Fibroblast of lung (primary cell): Measurements from ENCODE around the gene NDUFAF8. TPM values are rescaled to one million over a fixed set of nuclear protein-coding genes. Genes with fewer than 3 reads are reported as not detected.

Source experiments
- DNase-seq, 2 donors: peaks; one replicate each; pipeline versions ENCODE4 v3.0.0 to v3.0.0-alpha.2; 2010; ENCODE audit warnings: low read depth in 2 of 2
- H2AFZ ChIP-seq: 2 replicates; pipeline ENCODE4 v1.5.1; 2012; ENCODE audit warnings: low read length, control low read depth, inconsistent platforms
- H3K27ac ChIP-seq: 2 replicates; pipeline ENCODE4 v1.5.1; 2011; ENCODE audit warnings: low read length, control low read depth; ENCODE audit not compliant: insufficient read depth
- H3K27me3 ChIP-seq: 2 replicates; pipeline ENCODE4 v1.5.1; 2011; ENCODE audit warnings: mild to moderate bottlenecking, low read length; ENCODE audit not compliant: control insufficient read depth, insufficient read depth
- H3K36me3 ChIP-seq: 2 replicates; pipeline ENCODE4 v1.5.1; 2011; ENCODE audit warnings: low read length; ENCODE audit not compliant: control insufficient read depth, insufficient read depth
- H3K4me1 ChIP-seq: 2 replicates; pipeline ENCODE4 v1.5.1; 2011; ENCODE audit warnings: low read length; ENCODE audit not compliant: control insufficient read depth, insufficient read depth; ENCODE audit errors: extremely low read depth
- H3K4me2 ChIP-seq: 2 replicates; pipeline ENCODE4 v1.5.1; 2011; ENCODE audit warnings: low read length, control low read depth; ENCODE audit not compliant: insufficient read depth; ENCODE audit errors: extremely low read depth
- H3K4me3 ChIP-seq, 4 experiments: fragments of 200-600 bp in 1 of 4; sonication (generic) in 1 of 4; replicated peaks in 1 of 4; 2 replicates each; pipeline ENCODE4 v1.5.1; 2011 to 2016; ENCODE audit warnings: low read length in 4 of 4, low read depth in 3 of 4, mild to moderate bottlenecking in 3 of 4, control low read depth in 2 of 4, inconsistent platforms in 1 of 4, mixed read lengths in 1 of 4; ENCODE audit not compliant: insufficient read depth in 1 of 4; ENCODE audit errors: control extremely low read depth in 1 of 4
- H3K79me2 ChIP-seq: 2 replicates; pipeline ENCODE4 v1.5.1; 2012; ENCODE audit warnings: mild to moderate bottlenecking, low read length, inconsistent platforms; ENCODE audit not compliant: control insufficient read depth, insufficient read depth
- H3K9ac ChIP-seq: 2 replicates; pipeline ENCODE4 v1.5.1; 2011; ENCODE audit warnings: mild to moderate bottlenecking, low read length, control low read depth; ENCODE audit not compliant: insufficient read depth
- H3K9me3 ChIP-seq: 2 replicates; pipeline ENCODE4 v1.5.1; 2012; ENCODE audit warnings: low read depth, low read length; ENCODE audit not compliant: control insufficient read depth, insufficient read depth
- H4K20me1 ChIP-seq: 2 replicates; pipeline ENCODE4 v1.5.1; 2011; ENCODE audit warnings: low read length; ENCODE audit not compliant: control insufficient read depth, insufficient read depth; ENCODE audit errors: extremely low read depth
- EZH2 ChIP-seq: IDR thresholded peaks from 2 replicates; pipeline ENCODE4 v1.5.1; 2012; ENCODE audit warnings: low read length, control low read depth, mild to moderate bottlenecking; ENCODE audit errors: missing control alignments
- polyA plus RNA-seq, 2 donors: library from polyadenylated mRNA; depleted of rRNA in 1 of 2; stranded (reverse) in 1 of 2; unstranded in 1 of 2; fragments of >200 nt; gene quantifications; 2 replicates each; pipeline ENCODE4 v1.2.1, GENCODE V29; 2011 to 2012; ENCODE audit warnings: missing spikeins in 1 of 2
- total RNA-seq: library from RNA; depleted of rRNA; stranded (reverse); fragments of >200 nt; gene quantifications from 2 replicates; pipeline ENCODE4 v1.2.1, GENCODE V29; 2014
- TF ChIP-seq, protein P1 (sequence below), 2 donors: IDR thresholded peaks in 1 of 2; conservative IDR thresholded peaks in 1 of 2; 1 replicate in 1 of 2; 2 replicates in 1 of 2; pipeline ENCODE4 v1.5.1; 2011 to 2012; ENCODE audit warnings: low read length in 2 of 2, control low read depth in 1 of 2, inconsistent platforms in 1 of 2, low read depth in 1 of 2, mild to moderate bottlenecking in 1 of 2

Gene NDUFAF8
- total and polyA plus RNA-seq, 2 donors (not counting 1 experiment from before 2014, with no cell fraction given): 41.9 to 102 TPM

- H2AFZ ChIP-seq: no peak overlapping the region
- TF ChIP-seq, protein P1, sequence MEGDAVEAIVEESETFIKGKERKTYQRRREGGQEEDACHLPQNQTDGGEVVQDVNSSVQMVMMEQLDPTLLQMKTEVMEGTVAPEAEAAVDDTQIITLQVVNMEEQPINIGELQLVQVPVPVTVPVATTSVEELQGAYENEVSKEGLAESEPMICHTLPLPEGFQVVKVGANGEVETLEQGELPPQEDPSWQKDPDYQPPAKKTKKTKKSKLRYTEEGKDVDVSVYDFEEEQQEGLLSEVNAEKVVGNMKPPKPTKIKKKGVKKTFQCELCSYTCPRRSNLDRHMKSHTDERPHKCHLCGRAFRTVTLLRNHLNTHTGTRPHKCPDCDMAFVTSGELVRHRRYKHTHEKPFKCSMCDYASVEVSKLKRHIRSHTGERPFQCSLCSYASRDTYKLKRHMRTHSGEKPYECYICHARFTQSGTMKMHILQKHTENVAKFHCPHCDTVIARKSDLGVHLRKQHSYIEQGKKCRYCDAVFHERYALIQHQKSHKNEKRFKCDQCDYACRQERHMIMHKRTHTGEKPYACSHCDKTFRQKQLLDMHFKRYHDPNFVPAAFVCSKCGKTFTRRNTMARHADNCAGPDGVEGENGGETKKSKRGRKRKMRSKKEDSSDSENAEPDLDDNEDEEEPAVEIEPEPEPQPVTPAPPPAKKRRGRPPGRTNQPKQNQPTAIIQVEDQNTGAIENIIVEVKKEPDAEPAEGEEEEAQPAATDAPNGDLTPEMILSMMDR (conservative IDR thresholded peaks at IDR 0.05 in 1 of 2, IDR thresholded peaks at IDR 0.05 in 1 of 2; ENCODE audit: low read depth in 1 of 2, low read length in 2 of 2): no peak
- TF ChIP-seq EZH2: no peak
- DNase-seq: no peak
- H4K20me1 ChIP-seq: no peaks in the 10 kb centered on the region
- no peaks in the 10 kb centered on the region for H3K9me3 ChIP-seq
- H3K79me2 ChIP-seq: peaks cover 39% of the 10 kb centered on the region
- no peak overlapping the region for H3K4me2 ChIP-seq
- H3K27ac ChIP-seq: no peak overlapping the region
- no peak overlapping the region for H3K4me3 ChIP-seq
- no peaks in the 10 kb centered on the region for H3K27me3 ChIP-seq
- no peak overlapping the region for H3K9ac ChIP-seq
- peaks cover 5% of the 10 kb centered on the region for H3K4me1 ChIP-seq
- peaks cover 13% of the 10 kb centered on the region for H3K36me3 ChIP-seq
Measured at GRCh38 chr17:81236784-81237183, 2.3 kb upstream of the NDUFAF8 start.

- no peak for DNase-seq
- no peaks in the 10 kb centered on the region for H3K27me3 ChIP-seq
- H3K36me3 ChIP-seq: peaks cover 14% of the 10 kb centered on the region
- peak overlapping the region; percentile 99 for H3K4me2 ChIP-seq
- TF ChIP-seq, protein P1 (conservative IDR thresholded peaks at IDR 0.05 in 1 of 2, IDR thresholded peaks at IDR 0.05 in 1 of 2; ENCODE audit: low read depth in 1 of 2, low read length in 2 of 2): no peak
- TF ChIP-seq EZH2: no peak
- H3K4me1 ChIP-seq: peaks cover 5% of the 10 kb centered on the region
- peak overlapping the region; percentile 60 for H3K27ac ChIP-seq
- H3K9me3 ChIP-seq: no peaks in the 10 kb centered on the region
- H3K79me2 ChIP-seq: peaks cover 40% of the 10 kb centered on the region
- H4K20me1 ChIP-seq: no peaks in the 10 kb centered on the region
- no peak overlapping the region for H2AFZ ChIP-seq
- H3K9ac ChIP-seq: peak overlapping the region; percentile 84
- peak overlapping the region; percentile 73 to 90 (median 80) for H3K4me3 ChIP-seq
Measured at GRCh38 chr17:81237591-81238489, 1.3 kb upstream of the NDUFAF8 start.

DNA sequence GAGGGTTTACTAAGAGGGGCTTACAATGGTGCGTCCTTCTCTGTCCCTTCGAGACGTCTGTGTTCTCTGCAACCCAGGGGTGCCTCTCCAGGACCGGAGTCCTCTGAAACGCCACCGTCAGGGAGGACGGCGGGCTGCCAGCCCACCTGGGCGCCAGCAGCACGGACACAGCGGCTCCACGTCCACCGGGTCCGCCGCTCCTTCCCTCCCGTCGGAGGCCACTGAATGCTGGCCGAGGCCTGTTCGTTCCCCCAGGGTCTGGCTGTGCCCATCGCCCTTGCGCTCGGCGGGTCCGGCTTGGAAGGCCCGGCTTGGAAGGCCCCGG lies 666 bp upstream of the NDUFAF8 start:
- peaks cover 12% of the 10 kb centered on the region for H3K36me3 ChIP-seq
- H3K4me3 ChIP-seq: peak overlapping the region; percentile 73 to 90 (median 80)
- peaks cover 40% of the 10 kb centered on the region for H3K79me2 ChIP-seq
- H3K27ac ChIP-seq: peak overlapping the region; percentile 60
- no peaks in the 10 kb centered on the region for H4K20me1 ChIP-seq
- H3K4me2 ChIP-seq: peak overlapping the region; percentile 99
- no peaks in the 10 kb centered on the region for H3K9me3 ChIP-seq
- peaks cover 5% of the 10 kb centered on the region for H3K4me1 ChIP-seq
- TF ChIP-seq, protein P1 (conservative IDR thresholded peaks at IDR 0.05 in 1 of 2, IDR thresholded peaks at IDR 0.05 in 1 of 2; ENCODE audit: low read depth in 1 of 2, low read length in 2 of 2): no peak
- no peak for TF ChIP-seq EZH2
- no peak for DNase-seq
- no peaks in the 10 kb centered on the region for H3K27me3 ChIP-seq
- H3K9ac ChIP-seq: peak overlapping the region; percentile 84
- H2AFZ ChIP-seq: peak overlapping the region; percentile 22
